ENCODE data around the gene STARD5. TPM values are rescaled to one million over a fixed set of nuclear protein-coding genes. Genes with fewer than 3 reads are reported as not detected.

STARD5 gene
- total RNA-seq, 6 experiments from 2014 or later: 2.7 to 4.0 (median 3.6) TPM

- Mint-ChIP-seq H3K4me1 (ENCODE audit: low read depth) (peaks cover 15% of the 10 kb centered on the region), H3K9me3 (no peaks in the 10 kb centered on the region), H3K27me3 (ENCODE audit: insufficient read depth) (peaks cover 10% of the 10 kb centered on the region), H3K27ac (no peak overlapping the region), H3K4me3 (no peak overlapping the region), H3K36me3 (ENCODE audit: low read depth) (no peaks in the 10 kb centered on the region)
- TF ChIP-seq CTCF (IDR thresholded peaks at IDR 0.05): no peak
- DNase-seq: no peak
Measured at GRCh38 chr15:81261172-81261811, 62.6 kb downstream of the STARD5 start.

- Mint-ChIP-seq H3K4me3 (no peak overlapping the region), H3K9me3 (no peaks in the 10 kb centered on the region), H3K27me3 (ENCODE audit: insufficient read depth) (peaks cover 12% of the 10 kb centered on the region), H3K27ac (no peak overlapping the region), H3K4me1 (ENCODE audit: low read depth) (no peaks in the 10 kb centered on the region), H3K36me3 (ENCODE audit: low read depth) (no peaks in the 10 kb centered on the region)
- no peak for TF ChIP-seq CTCF (IDR thresholded peaks at IDR 0.05)
- DNase-seq: no peak
Measured at GRCh38 chr15:81259760-81260298, 64.1 kb downstream of the STARD5 start.

Other genes starting within 250 kb of the STARD5 start
- under 1 TPM in 2 of 6 experiments, not detected in 4; 0.20 to 0.43 TPM for gene CFAP161, start 189.9 kb downstream of the STARD5 start, total RNA-seq (2021; fragmentation: NEBNext Ultra II Directional; extraction: Animal tissue kit (Norgen Biotek cat#: 25700))
- gene IL16, start 127.3 kb downstream of the STARD5 start, total RNA-seq (2021; fragmentation: NEBNext Ultra II Directional; extraction: Animal tissue kit (Norgen Biotek cat#: 25700)): not detected
- gene TMC3, start 50.1 kb upstream of the STARD5 start, total RNA-seq (2021; fragmentation: NEBNext Ultra II Directional; extraction: Animal tissue kit (Norgen Biotek cat#: 25700)): not detected

All from HFFc6 (cell line).